Non-pigmented ciliary epithelial cell (primary cell): ENCODE measurements around the gene POMGNT2.

ENCODE experiments used
- DNase-seq: peaks from one replicate; pipeline ENCODE4 v3.0.0-alpha.2; 2010; ENCODE audit warnings: low read depth

POMGNT2 gene

GRCh38 chr3:43102773-43103480 lies 3.0 kb downstream of the POMGNT2 start:
- DNase-seq = no peak

GRCh38 chr3:43098761-43099160 lies 7.1 kb downstream of the POMGNT2 start:
- no peak for DNase-seq

GRCh38 chr3:43097400-43098080 lies 8.3 kb downstream of the POMGNT2 start:
- DNase-seq = no peak

GRCh38 chr3:43096761-43097160 lies 9.1 kb downstream of the POMGNT2 start:
- DNase-seq = no peak

GRCh38 chr3:43095370-43095769 lies 10.5 kb downstream of the POMGNT2 start:
- DNase-seq = no peak

GRCh38 chr3:43094851-43095250 lies 11.0 kb downstream of the POMGNT2 start:
- no peak for DNase-seq

GRCh38 chr3:43094381-43094780 lies 11.5 kb downstream of the POMGNT2 start:
- no peak for DNase-seq

- DNase-seq = no peak
Measured at GRCh38 chr3:43093974-43094373, 11.9 kb downstream of the POMGNT2 start.

- DNase-seq = no peak
Measured at GRCh38 chr3:43093006-43093405, 12.9 kb downstream of the POMGNT2 start.

- DNase-seq = no peak
Measured at GRCh38 chr3:43091481-43091880, 14.4 kb downstream of the POMGNT2 start.

- no peak for DNase-seq
Measured at GRCh38 chr3:43090238-43090637, 15.6 kb downstream of the POMGNT2 start.

GRCh38 chr3:43089081-43089480 lies 16.8 kb downstream of the POMGNT2 start:
- DNase-seq = no peak

GRCh38 chr3:43087249-43087776 lies 18.6 kb downstream of the POMGNT2 start:
- no peak for DNase-seq

GRCh38 chr3:43086460-43087165 lies 19.3 kb downstream of the POMGNT2 start:
- DNase-seq = no peak

GRCh38 chr3:43082457-43082856 lies 23.4 kb downstream of the POMGNT2 start:
- DNase-seq = no peak

GRCh38 chr3:43081796-43082195 lies 24.1 kb downstream of the POMGNT2 start:
- no peak for DNase-seq

GRCh38 chr3:43080726-43081568 lies 24.9 kb downstream of the POMGNT2 start:
- DNase-seq = no peak

- no peak for DNase-seq
Measured at GRCh38 chr3:43079536-43080332, 26.1 kb downstream of the POMGNT2 start.

- no peak for DNase-seq
Measured at GRCh38 chr3:43077707-43078106, 28.2 kb downstream of the POMGNT2 start.

GRCh38 chr3:43077261-43077660 lies 28.6 kb downstream of the POMGNT2 start:
- DNase-seq = no peak

- DNase-seq = no peak
Measured at GRCh38 chr3:43076857-43077256, 29.0 kb downstream of the POMGNT2 start.
